ENCODE results near the gene MYLK. TPM values are rescaled to one million over a fixed set of nuclear protein-coding genes. Genes with fewer than 3 reads are reported as not detected.
A peak's percentile ranks its signal among the peaks of the same experiment; 100 is the strongest.
"Not testable (repeated sequence)": the region's sequence is repeated elsewhere in the genome, so short reads cannot be mapped to it uniquely, and the experiment has no call there.

MYLK gene
- total RNA-seq, 1 experiment from 2014 or later, result 20.5 TPM

DNA sequence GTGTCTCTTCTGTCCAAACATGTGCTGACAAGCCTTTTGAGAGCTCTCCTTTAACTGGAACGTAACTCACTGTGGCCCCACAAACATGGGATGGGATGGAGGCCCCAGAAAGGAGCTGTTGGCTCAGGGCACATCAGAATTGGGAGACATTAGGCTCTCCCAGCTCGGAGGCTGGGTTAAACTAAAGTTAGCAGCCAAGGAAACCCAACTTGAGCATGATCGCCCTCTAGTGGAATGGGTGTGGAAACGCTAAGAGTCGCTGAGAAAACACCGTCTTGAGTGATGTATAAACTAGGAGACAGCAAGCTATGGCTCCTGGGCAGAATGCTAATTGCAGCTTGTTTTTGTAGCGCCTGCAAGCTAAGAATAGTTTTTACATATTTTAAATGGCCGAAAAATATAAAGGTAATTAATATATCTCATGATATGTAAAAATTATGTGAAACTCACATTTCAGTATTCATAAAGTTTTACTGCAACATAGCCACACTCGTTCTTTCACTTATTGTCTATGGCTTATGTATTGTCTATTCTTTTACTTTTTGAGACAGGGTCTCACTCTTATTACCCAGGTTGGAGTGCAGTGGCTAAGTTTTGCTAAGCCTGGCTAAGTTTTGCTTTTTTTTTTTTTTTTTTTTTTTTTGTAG, 160.5 kb downstream of the MYLK start:
- peak; percentile 98 for DNase-seq (ENCODE audit: low spot score)

DNA sequence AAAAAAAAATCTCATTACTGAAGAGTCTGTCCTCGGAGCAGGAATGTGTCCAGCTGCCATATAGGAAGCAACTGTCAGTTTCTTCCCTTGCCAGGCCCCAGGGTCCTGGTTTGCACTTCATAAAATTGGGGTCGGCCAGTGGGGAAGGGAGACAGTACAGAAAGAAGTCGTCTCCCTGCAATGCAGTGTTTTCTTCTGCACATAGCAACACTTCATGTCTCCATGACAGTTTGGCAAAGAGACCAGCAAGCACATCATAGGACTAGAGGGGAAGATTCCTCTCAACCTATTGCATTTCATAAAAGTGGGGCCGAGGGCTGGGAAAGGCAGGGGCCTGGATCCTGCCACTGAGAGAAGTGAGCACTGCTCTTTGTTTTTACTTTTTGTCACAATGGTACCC, 161.1 kb downstream of the MYLK start:
- no peak for DNase-seq (ENCODE audit: low spot score)

DNA sequence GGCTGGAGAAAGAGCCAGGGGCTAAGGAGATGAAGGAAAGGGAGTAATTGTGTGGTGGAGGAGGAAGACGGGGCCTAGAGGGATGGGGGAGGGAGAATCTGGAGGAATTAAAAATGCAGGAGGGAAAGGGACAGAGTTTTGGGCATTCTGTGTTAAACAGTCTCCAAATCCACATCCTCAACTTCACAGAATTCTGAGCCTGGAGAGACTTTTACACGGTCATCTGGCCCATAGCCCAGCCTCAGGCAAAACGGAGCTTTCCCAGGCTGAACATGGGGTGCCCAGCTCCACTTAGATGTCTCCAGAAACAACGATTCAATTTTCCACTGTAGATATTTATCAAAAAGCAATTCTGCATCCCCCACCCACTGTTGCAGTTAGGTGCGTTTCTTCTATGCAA, 161.7 kb downstream of the MYLK start:
- no peak for DNase-seq (ENCODE audit: low spot score)

DNA sequence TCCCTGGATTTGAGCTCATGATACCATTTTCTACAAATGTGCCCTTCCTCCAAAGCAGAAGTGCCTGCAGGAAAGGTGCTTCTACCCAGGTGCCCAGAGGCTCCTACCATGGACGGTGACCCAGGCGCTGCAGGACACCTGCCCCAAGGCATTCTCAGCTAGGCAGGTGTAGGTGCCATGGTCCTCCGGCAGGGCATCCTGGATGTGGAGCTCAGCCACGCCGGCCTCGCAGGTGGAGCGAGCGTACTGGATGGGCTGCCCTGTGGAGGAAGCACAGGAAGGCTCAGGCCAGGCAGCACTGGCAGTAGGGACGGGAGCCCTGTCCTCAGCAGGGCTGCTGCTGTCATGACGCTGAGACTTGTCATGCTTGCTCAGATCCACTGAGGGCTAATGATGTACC, 162.1 kb downstream of the MYLK start:
- no peak for DNase-seq (ENCODE audit: low spot score)

DNA sequence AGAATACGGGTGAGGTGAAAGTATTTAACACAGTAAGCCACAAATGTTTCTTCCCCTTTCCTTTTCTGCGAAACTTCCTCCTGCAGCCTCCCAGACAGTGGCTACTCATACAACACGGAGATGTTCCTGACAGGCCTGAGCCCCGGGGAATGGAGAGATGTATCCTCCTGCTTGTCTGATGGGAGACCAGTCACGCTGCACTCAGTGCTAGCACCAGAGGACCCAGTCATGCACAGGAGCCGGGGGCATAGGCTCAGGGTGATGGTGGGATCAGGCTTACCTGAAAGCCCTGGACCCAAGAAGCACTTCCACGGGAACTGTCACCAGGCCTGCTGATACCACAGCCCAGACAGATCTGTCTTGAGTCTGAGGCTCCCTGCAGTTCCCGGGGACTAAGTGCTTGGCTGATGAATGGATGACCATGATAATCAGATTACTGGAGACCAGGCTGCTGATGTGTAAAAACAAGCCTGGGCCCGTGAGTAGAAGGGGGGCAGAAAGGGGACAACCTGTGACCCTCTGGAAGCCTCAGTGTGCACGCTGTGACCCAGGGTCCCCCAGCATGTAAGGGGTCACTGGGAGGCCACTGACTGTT, 162.9 kb downstream of the MYLK start:
- DNase-seq (ENCODE audit: low spot score), result not testable (repeated sequence)

DNA sequence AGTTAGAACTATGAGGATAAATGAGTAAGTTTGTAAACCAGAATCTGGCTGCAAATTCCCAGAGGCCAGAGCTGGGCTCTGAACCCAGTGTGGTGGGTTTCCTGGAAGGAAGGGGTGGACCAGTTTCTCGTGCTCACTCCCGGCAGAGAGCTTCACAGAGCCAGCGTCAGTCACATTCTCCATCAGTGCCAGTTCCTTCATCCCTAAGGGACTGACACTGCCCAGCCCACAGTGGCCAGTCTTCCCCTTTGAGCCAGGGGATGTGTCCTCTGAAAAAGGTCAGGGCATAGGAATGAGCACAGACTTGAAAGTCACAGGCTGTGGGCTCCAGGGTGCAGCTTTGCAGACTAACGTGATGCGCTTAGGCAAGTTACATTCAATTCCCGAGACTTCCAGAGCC, 163.5 kb downstream of the MYLK start:
- no peak for DNase-seq (ENCODE audit: low spot score)

DNA sequence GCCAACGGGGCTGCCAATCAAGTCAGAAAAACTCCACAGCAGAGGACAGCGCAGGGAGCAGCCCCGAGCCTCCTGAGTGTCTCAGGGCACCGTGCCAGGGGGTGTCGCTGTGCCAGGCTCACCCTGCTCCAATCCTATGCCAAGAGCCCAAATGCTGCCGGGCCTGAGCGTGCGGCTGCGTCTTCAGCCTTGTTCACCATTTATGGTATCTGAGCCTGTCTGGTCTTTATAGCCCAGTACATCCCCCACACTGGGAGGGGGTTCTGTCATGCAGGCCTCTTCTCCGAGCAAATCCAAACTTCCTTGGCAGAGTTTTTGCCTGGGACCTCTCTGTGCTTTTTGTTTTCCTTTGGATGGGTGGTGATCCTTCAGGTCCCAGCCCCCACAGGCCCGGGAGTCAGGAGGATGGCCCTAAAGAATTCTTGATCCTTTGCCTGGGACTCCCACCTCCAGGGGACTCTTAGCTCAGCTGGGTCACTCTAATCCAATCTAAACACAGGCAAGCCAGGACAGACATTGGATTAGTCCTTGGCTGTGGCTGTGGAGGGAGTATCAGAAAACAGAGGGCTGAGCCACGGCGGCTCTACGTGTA, 164.2 kb downstream of the MYLK start:
- DNase-seq (ENCODE audit: low spot score), result no peak

DNA sequence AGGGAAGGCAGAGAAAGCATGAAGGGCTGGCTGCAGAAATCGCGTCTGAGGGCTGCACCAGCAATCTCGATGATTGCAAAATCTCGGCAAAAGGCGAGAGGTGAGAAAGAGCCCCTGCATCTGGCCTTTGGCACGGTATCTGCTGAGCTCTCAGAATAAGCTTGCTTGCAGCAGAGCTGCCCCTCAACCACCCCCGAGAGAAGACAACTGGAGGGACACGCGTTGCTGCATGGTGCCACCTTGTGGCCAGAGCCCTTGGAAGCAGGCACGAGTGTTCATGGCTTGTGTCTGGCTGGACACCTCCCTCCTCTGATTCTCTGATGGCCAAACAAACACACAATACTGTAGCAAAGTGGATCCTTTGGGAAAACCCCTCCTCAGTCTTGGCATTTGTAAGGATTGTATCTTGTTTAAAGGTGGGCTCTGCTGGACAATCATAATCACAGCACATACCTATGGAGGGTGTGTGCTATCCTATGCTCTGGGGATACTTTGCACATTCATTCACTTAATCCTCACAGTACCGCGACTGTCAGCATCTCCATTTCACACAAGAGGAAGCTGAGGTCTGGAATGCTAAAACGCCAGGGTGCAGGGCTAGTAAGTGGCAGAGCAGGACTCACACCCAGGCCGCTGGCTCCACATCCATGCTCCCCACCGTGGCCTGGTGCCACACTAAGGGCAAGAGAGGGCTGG, 164.9 kb downstream of the MYLK start:
- DNase-seq (ENCODE audit: low spot score), result peak; percentile 78

DNA sequence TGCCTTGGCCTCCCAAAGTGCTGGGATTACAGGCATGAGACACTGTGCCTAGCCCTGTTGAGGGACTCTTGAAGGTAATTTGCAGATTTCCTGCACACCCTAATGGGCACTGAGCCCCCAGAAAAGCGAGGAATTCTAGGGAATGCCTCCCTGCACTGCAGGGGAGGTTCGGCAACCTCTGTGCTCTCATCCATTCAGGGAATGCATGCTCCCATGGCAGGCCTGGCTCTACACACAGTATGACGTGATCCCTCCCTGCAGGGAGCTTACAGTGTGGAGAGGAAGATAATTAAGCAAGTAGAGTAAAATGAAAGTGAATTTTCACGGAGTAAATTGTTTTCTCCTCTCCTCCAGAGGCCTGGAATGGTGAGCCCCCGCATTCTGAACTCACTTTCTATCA, 166.0 kb downstream of the MYLK start:
- no peak for DNase-seq (ENCODE audit: low spot score)

DNA sequence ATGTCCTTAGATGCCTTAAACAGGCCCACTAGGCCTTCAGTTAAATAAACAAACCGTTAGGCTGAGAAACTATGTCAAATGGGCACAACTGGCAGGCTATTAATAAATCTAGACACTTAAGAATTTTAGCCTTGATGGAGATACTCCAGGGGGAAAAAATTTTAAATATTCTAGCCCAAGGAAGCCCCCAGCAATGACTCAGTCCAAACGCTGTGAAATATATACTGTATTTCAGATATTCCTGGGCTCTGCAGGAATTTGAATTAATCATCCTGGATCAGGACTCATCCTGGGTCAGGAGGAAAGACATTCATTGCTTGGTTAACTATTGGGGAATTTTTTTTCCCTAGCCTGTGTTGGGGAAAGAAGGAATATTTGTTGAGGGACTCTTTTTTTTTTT, 166.7 kb downstream of the MYLK start:
- not testable (repeated sequence) for DNase-seq (ENCODE audit: low spot score)

DNA sequence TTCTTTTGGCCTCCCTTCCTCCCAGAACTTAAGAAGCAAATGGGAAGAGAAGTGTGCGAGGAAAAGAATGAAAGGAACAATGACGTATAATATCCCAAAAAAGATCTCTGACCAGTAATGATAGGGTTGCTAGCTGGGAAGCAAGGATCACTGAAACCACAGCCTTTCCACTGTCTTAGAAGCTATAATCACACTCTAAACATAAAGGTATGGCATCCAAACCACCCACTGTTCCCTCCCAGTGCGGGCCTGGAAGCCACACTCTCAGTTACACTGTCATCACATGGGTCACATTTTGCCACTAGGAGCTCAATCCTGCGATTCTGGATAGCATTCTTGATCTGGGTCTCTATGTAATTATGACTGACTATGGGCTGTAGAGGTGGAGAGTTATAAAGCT, 167.7 kb downstream of the MYLK start:
- no peak for DNase-seq (ENCODE audit: low spot score)

DNA sequence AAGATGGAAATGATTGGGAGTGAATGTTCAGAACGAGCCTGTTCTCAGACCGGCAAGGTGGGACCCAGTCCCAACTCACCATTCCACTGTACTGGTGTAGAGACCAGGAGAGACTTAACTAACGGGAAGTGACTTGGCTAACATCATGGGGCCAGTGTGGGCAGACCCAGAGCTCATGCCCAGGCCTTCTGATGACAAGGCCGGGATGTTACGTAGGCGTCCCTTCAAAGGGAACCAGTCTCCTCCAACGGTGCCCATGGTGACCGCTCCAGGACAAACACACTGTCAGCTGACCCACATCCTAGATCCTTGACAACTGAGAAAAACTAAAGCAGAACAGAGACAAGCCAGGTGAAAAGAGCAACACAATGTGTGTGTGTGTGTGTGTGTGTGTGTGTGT, 170.9 kb downstream of the MYLK start:
- DNase-seq (ENCODE audit: low spot score), result no peak

DNA sequence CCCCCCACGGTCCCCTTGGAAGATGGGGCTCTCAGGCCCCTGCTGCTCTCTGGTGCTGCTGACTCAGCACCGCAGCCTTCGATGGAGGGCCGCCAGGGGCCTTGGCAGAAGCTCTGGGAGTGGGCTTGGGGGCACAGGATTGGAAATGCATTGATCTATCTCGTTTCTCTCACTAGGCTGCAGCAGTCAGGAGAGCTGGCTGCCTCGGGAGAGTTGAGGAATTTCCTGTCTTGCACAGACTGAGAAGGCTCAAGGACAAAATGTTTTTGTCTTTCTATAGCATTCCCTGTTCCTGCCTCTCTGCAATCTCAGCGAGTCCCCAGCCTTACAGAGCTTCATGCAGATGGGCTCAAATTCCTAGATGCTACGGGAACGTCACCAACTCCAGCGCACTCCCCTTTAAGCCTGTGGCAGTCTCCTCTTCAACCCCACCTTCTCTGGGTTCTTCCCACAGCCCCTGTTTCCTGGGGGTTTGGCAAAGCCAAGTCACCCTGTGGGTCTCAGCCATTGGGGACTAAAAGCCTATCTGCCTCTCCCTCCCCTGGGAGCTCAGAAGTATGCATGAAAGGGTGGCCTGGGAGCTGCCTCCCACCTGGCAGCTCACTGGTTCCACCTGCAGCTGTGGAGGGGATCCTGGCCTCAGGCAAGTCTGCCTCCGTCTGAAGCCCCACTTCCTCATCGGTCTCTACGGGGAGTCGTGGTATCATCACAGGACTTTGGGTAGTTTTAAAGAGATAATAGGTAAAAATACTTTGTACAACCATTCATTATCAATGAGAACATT, 171.9 kb downstream of the MYLK start:
- DNase-seq (ENCODE audit: low spot score), result no peak

DNA sequence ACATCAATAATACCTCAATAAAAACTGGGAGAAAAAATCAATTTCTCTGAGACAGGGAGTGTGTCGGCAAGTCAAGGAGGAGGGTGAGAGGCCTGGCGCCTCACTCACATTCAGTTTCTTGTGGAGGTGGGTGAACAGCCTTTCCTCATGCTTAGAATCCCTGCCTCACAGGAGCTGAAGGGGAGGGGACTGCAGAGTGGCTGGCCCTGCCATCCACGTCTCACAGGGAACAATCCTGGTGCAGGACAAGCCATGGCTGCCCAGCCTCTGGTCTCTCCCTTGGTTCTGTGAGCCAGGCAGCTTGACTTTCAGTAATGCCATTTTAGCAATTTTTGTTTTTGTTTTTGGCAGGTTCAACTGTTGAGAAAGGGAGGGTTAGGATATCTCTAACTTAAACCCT, 172.8 kb downstream of the MYLK start:
- DNase-seq (ENCODE audit: low spot score), result no peak

DNA sequence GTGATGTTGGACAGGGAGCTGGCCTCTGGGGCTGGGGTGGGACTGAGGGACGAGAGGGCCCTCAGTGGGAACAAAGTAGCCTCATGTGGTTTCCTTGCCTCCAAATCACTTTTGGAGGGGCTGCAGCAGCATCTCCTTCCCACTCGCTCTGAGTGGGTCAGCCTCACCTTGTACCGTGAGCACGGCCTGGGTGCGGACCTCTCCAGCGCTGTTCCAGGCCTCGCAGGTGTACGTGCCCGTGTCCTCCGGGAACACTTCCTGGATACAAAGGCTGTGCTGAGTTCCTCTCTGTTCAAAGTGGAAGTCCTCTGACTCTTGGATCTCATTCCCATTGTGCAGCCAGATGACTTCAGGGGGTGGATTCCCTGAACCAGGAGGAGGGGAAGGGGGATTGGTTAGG, 175.6 kb downstream of the MYLK start:
- no peak for DNase-seq (ENCODE audit: low spot score)

DNA sequence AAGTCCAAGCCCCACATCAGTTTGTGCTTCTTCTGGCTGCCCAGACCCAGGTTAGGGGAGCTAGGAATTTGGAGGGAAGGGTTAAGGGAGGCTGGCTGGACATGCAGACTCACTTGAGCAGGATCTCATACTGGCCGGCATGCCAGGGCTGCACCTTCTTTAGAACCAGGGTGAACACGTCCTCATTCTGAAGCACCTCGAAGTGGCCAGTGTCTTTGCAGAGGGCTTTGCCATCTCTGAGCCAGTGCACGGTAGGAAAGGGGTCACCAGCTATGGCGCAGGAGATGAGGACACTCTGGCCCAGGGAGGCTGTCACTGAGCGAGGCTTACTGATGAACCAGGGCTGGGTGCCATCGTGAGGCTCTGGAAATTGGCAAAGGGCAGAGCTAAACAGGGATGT, 176.5 kb downstream of the MYLK start:
- DNase-seq (ENCODE audit: low spot score), result not testable (repeated sequence)

DNA sequence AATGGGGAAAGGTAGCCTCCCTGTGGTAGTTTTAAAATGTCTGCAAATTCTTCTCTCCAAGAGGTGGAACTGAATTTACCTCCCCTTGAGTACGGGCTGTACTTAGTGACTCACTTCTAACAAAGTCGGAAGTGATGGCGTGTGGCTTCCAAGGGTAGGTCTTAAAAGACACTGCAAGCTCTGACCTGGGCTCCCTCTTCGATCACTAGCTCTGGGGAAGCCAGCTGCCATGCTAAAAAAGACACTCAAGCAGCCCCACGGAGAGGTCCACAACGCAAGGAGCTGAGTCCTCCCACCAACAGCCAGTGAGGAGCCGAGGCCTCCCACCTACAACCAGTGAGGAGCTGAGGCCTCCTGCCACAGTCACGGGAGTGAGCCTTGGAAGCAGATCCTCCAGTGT, 177.3 kb downstream of the MYLK start:
- DNase-seq (ENCODE audit: low spot score), result no peak

DNA sequence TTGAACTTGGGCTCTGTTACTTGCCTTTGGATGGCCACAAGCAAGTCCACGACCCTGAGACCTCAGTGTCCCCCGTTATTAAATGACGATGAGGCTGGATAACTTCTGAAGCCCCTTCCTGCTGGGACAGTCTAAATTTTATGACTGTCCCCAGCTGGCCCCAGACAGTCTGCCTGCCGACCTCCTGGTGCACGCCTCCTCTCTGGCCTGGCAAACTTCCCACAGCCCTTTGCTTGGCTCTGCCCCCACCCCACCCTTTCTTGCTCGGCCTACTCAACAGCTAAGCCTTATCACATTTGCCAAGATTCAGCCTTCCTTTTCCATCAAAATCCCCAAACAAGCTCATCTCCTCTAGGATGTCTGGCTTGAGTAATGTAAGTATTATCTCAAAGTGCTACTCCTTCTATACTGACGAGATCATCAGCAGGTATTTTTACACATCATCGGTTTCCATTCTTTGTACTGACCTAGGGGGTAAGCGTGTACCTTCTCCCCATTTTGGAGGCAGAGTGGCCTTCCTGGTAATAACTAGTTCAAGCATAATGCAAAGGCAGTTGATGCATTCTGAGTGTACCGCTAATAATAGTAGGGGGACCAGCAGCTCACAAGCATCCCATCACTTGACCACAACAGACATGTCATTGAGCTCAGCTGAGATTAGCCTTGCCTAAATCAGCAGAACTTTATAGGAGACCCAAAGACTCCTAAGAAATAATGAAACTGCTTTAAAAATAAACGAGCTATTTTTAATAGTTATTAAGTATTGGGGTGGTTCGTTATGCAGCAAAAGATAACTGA, 178.4 kb downstream of the MYLK start:
- DNase-seq (ENCODE audit: low spot score), result no peak

DNA sequence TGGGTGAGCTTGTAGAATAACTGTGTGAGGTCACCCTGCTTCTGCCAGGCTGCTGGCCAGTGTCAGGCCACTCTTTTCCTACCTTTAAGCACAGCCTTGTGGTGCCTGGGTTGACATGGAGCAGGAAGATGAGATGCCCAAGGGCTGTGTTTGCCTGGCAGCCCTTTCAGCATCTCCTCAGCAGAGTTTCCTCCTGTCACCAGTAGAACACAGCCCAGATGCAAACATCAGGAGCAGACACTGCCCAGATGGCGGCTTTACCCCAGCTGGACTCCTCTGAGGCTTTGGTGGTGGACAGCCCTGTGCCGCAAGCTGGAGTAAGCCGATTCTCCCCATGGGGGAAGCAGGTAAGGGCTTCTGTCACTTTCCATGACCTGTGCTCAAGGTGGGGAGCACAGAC, 180.5 kb downstream of the MYLK start:
- DNase-seq (ENCODE audit: low spot score), result not testable (repeated sequence)

DNA sequence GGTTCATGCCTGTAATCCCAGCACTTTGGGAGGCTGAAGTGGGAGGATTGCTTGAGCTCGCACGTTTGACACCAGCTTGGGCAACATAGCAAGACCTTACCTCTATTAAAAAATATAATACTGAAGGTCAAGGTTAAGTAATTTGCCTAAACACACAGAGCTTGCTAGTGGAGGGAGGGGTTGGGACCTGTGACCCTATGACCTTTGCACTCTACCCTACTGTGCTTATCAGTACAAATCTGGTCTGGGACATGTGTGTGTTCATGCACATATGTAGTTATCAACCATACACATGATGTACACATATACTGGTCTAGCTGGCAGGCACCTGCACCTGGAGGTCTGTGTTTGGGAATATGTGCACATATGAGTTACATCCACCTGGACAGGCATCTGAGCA, 181.4 kb downstream of the MYLK start:
- no peak for DNase-seq (ENCODE audit: low spot score)

DNA sequence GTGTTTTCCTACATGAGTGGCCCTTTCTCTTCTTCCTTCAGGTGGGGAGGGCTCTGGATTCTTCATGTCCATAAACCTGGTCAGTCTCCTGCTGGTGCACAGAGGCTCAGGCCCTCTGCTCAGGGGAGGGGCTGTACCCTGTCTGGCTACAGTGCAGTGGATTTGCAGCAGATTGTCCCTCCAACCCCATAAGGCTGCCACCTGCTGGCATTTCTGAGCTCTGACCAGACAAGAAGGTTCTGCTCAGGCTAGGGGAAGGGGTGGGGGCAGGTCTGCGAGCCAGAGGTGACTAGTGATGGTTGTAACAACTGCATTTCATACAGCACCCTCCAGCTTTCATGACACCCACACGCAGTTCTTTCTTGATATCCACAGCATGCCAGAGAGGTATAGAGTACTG, 182.1 kb downstream of the MYLK start:
- DNase-seq (ENCODE audit: low spot score), result peak; percentile 73
